Measurements from ENCODE around the gene TSPAN12.

TSPAN12 gene

GRCh38 chr7:120738816-120739215 lies 119.1 kb downstream of the TSPAN12 start:
- DNase-seq = no peak
